ENCODE data around the gene ABCB1. TPM values are rescaled to one million over a fixed set of nuclear protein-coding genes. Genes with fewer than 3 reads are reported as not detected.

ABCB1 gene
- total RNA-seq = 12.2 TPM

DNA sequence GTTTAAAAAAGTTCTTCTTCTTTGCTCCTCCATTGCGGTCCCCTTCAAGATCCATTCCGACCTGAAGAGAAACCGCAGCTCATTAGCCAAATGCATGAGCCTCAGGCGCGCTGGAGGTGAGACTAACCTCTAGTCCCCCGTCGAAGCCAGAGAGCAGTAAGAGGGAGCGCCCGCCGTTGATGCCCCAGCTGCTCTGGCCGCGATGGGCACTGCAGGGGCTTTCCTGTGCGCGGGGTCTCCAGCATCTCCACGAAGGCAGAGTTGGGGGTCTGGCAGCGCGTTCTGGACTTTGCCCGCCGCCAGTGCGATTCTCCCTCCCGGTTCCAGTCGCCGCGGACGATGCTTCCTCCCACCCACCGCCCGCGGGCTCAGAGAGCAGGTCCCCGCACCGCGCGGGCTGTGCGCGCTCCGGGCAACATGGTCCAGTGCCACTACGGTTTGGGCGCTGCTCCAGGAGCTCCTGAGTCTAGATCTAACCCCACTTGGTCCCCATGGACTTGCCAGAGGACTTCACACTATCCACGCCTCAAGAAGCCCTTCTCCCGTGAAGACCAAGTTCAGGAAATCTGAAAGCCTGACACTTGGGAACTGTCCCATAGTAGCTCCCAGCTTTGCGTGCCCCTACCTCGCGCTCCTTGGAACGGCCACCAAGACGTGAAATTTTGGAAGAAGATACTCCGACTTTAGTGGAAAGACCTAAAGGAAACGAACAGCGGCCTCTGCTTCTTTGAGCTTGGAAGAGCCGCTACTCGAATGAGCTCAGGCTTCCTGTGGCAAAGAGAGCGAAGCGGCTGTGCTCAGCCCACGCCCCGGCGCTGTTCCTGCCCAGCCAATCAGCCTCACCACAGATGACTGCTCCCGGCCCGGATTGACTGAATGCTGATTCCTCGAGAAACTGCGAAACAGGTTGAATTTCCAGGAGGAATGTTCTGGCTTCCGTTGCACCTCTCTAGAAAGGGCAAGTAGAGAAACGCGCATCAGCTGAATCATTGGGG, at the start of gene ABCB1:
ABCB1 (minus strand) TSS at position 755 of the 995 bp plus-strand sequence; CDS start at position 55, 700 bp downstream.

DNA sequence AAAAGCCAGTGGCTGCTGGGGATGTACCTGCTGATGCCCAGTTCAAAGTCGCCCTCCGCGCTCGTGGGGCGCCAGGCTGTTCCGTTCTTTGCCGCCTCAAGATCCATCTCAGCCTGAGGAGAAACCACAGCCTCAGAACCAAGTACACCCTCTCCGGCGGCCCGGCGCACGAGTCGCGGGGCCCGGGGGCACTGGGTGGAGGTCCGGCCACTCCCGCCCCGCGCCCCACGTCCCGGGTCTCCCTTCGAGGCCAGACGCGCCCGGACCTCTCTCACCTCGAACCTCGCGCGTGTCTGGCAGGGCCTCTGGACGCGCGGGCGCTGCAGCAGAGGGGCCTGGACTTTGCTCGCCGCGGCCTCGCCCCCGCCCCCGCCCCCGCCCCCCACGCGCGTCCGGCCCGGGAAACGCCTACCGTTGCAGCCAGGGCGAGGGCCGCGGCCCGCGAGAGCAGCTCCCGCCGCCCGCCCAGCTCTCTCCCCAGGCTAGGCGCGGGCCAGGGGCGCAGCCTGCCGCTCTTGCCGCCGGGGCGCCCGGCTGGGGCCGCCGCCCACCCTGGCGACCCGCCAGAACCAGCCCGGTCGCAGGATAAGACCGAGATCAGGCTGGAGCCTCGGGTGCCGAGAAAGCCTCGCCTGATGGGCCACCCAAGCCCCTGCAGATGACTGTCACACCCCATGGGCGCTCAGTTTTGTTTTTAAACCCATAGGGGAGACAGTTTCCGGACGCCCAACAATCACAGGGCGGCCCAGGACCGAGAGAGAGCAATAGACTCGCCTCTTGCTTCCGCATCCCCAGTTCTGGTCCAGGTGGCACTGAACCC, 125.1 kb downstream of the ABCB1 start, which contains the start of gene ABCB4:
ABCB4 (minus strand) TSS at position 322 of the 820 bp plus-strand sequence; CDS start at position 107, 215 bp downstream.

Other genes with a start within 250 kb of the ABCB1 start
- 2.3 TPM for gene ABCB4, start 125.2 kb downstream of the ABCB1 start, total RNA-seq
- 90.2 TPM for gene RUNDC3B, start 27.5 kb upstream of the ABCB1 start, total RNA-seq

All from diencephalon (tissue), 1 donor.